ENCODE results near the gene FIBCD1. TPM values are rescaled to one million over a fixed set of nuclear protein-coding genes. Genes with fewer than 3 reads are reported as not detected.

The FIBCD1 gene
- total and polyA plus RNA-seq, 7 donors = 0.01 TPM; not detected in 6

GRCh38 chr9:130937146-130938076 is 1.6 kb downstream of the FIBCD1 start:
- intact Hi-C loops (cut with DNase I) = loop anchor here in 1 of 2 donors (2.0 kb wide), 1 partner anchor 71 kb away; no protein-coding TSS in a partner anchor
- no peak for DNase-seq
- H3K27ac ChIP-seq = no peak overlapping the region
- no peaks in the 10 kb centered on the region for H3K36me3 ChIP-seq (ENCODE audit: insufficient read depth in 1 of 2, low read depth in 1 of 2)
- ATAC-seq = no peak
- no peaks in the 10 kb centered on the region for H3K9me3 ChIP-seq
- peaks cover 0 to 97% (median 52%) of the 10 kb centered on the region in 3 donors for H3K27me3 ChIP-seq (ENCODE audit: insufficient read depth in 3 of 3, low read length in 2 of 3)
- no peak for TF ChIP-seq CTCF (IDR thresholded peaks at IDR 0.05)
- H3K4me1 ChIP-seq = peaks cover 7% of the 10 kb centered on the region
- 46 to 62% (median 57%) methylated on average over 23 of the region's 23 CpGs for WGBS, 3 donors
- no peak overlapping the region for H3K4me3 ChIP-seq

GRCh38 chr9:130936285-130937117 is 2.5 kb downstream of the FIBCD1 start:
- 40 to 50% (median 44%) methylated on average over 12 of the region's 12 CpGs for WGBS, 3 donors
- DNase-seq (no peak), ATAC-seq (no peak)
- H3K4me1 ChIP-seq = peaks cover 7% of the 10 kb centered on the region
- no peak for TF ChIP-seq CTCF (IDR thresholded peaks at IDR 0.05)
- intact Hi-C loops (cut with DNase I) = no loop called here
- H3K27ac ChIP-seq = no peak overlapping the region
- H3K9me3 ChIP-seq = no peaks in the 10 kb centered on the region
- no peaks in the 10 kb centered on the region for H3K36me3 ChIP-seq (ENCODE audit: insufficient read depth in 1 of 2, low read depth in 1 of 2)
- peaks cover 0 to 97% (median 52%) of the 10 kb centered on the region in 3 donors for H3K27me3 ChIP-seq (ENCODE audit: insufficient read depth in 3 of 3, low read length in 2 of 3)
- H3K4me3 ChIP-seq = no peak overlapping the region

GRCh38 chr9:130935648-130936271 is 3.3 kb downstream of the FIBCD1 start:
- Histone ChIP-seq H3K4me3 (no peak overlapping the region), H3K27ac (no peak overlapping the region), H3K9me3 (no peaks in the 10 kb centered on the region), H3K27me3 (ENCODE audit: insufficient read depth in 3 of 3, low read length in 2 of 3) (peaks cover 0 to 94% (median 54%) of the 10 kb centered on the region in 3 donors), H3K36me3 (ENCODE audit: insufficient read depth in 1 of 2, low read depth in 1 of 2) (no peaks in the 10 kb centered on the region), H3K4me1 (peaks cover 7% of the 10 kb centered on the region)
- DNase-seq (no peak), ATAC-seq (no peak)
- 44 to 70% (median 58%) methylated on average over 13 of the region's 13 CpGs for WGBS, 3 donors
- intact Hi-C loops (cut with DNase I) = no loop called here
- no peak for TF ChIP-seq CTCF (IDR thresholded peaks at IDR 0.05)

GRCh38 chr9:130934702-130935647 is 4.1 kb downstream of the FIBCD1 start:
- ATAC-seq (no peak), DNase-seq (no peak)
- WGBS, 3 donors = 60 to 66% (median 63%) methylated on average over 16 of the region's 16 CpGs
- Histone ChIP-seq H3K27ac (no peak overlapping the region), H3K27me3 (ENCODE audit: insufficient read depth in 3 of 3, low read length in 2 of 3) (peaks cover 0 to 86% (median 51%) of the 10 kb centered on the region in 3 donors), H3K9me3 (no peaks in the 10 kb centered on the region), H3K4me1 (peaks cover 3% of the 10 kb centered on the region), H3K4me3 (no peak overlapping the region), H3K36me3 (ENCODE audit: insufficient read depth in 1 of 2, low read depth in 1 of 2) (no peaks in the 10 kb centered on the region)
- intact Hi-C loops (cut with DNase I) = no loop called here
- no peak for TF ChIP-seq CTCF (IDR thresholded peaks at IDR 0.05)
